CMK (cell line): Measurements from ENCODE around the gene RAB25.
"Not testable (repeated sequence)": the region's sequence is repeated elsewhere in the genome, so short reads cannot be mapped to it uniquely, and the experiment has no call there.

ENCODE experiments used
- DNase-seq: peaks from one replicate; pipeline ENCODE4 v3.0.0-alpha.2; 2010; ENCODE audit warnings: low read depth

The RAB25 gene

GRCh38 chr1:156054500-156055280, 6.3 kb upstream of the RAB25 start, which contains the start of gene LAMTOR2:
Gene LAMTOR2, plus strand, starts transcription at chr1:156054782. Its CDS starts 108 bp downstream, at chr1:156054890.
- peak; percentile 92 for DNase-seq

- no peak for DNase-seq
Observed at GRCh38 chr1:156055281-156056048, 5.5 kb upstream of the RAB25 start.

GRCh38 chr1:156056326-156056849, 4.6 kb upstream of the RAB25 start:
- no peak for DNase-seq

- no peak for DNase-seq
Observed at GRCh38 chr1:156062189-156062588, 1.2 kb downstream of the RAB25 start.

- no peak for DNase-seq
Observed at GRCh38 chr1:156063997-156064285, 3.0 kb downstream of the RAB25 start.

GRCh38 chr1:156064615-156065014, 3.7 kb downstream of the RAB25 start:
- no peak for DNase-seq

- DNase-seq: no peak
Observed at GRCh38 chr1:156065212-156065611, 4.3 kb downstream of the RAB25 start.

- no peak for DNase-seq
Observed at GRCh38 chr1:156065871-156066270, 4.9 kb downstream of the RAB25 start.

- DNase-seq: no peak
Observed at GRCh38 chr1:156067262-156067661, 6.3 kb downstream of the RAB25 start.

GRCh38 chr1:156069490-156070455, 8.8 kb downstream of the RAB25 start:
- no peak for DNase-seq

GRCh38 chr1:156070548-156070947, 9.6 kb downstream of the RAB25 start:
- DNase-seq: no peak

- DNase-seq: not testable (repeated sequence)
Observed at GRCh38 chr1:156071332-156071816, 10.4 kb downstream of the RAB25 start.

GRCh38 chr1:156072251-156072650, 11.3 kb downstream of the RAB25 start:
- DNase-seq: no peak

GRCh38 chr1:156073110-156073687, 12.2 kb downstream of the RAB25 start:
- no peak for DNase-seq

- DNase-seq: no peak
Observed at GRCh38 chr1:156073740-156074139, 12.8 kb downstream of the RAB25 start.

- no peak for DNase-seq
Observed at GRCh38 chr1:156074661-156075060, 13.7 kb downstream of the RAB25 start.

GRCh38 chr1:156075162-156075561, 14.2 kb downstream of the RAB25 start:
- no peak for DNase-seq

- DNase-seq: no peak
Observed at GRCh38 chr1:156075775-156076204, 14.8 kb downstream of the RAB25 start.

- peak; percentile 82 for DNase-seq
Observed at GRCh38 chr1:156076609-156077429, 15.9 kb downstream of the RAB25 start.

- no peak for DNase-seq
Observed at GRCh38 chr1:156077430-156077760, 16.4 kb downstream of the RAB25 start.

- DNase-seq: no peak
Observed at GRCh38 chr1:156078728-156079127, 17.8 kb downstream of the RAB25 start.
